Fibroblast of skin of abdomen (primary cell): Measurements from ENCODE around the gene COL4A1.

Source experiments
- DNase-seq: peaks from one replicate; pipeline ENCODE4 v3.0.0-alpha.2; 2013

The COL4A1 gene

DNA sequence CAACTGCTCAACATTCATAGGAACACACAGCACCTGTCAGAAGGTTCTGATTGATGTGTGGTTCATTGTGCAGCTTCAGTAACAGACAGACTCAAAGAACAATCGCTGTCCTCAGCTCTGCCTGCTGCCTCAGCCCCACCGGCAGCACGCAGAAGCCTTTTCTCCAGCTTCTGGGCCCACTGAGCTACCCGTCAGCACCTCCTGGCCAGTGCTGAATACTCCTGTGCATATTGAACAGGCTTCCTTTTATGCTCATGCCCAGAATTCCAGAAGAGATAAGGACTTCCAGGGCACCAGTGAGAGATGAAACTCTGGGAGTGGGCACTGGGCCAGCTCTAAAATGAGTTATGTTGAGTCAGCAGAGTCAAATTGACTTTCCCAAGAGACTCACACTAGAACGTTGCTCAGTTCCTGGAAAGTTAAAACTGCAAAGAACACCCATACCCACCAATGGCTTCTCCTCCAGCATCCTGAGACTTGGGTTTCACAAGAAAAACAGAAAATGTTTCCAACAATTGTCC lies 119.3 kb downstream of the COL4A1 start:
- peak; percentile 72 for DNase-seq

DNA sequence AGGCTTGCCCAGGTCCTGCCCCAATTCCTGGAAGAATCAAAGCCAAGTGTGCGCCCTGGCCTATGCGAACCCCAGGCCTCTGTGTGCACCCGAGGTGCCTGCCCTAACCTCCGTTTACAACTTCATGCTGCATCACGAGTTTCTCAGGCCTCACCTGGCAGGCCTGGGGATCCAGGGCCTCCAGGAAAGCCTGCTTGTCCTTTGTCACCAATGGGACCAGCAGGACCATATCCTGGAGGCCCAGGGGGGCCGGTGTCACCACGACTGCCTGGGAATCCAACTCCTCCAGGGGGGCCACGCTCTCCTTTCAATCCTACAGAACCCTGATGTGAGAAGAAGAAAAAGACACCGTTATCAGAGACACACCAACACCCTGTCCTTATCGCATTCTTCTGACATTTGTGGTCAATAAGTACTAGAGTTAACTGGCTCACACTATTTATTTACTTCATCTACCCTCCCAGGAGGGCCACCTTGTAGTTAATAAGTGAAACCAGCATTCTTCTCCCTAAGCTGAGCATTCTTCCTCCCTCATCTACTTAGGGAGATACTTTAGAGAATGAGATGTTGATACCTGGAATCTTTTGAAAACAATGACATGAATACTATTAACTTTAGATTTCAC lies 120.6 kb downstream of the COL4A1 start:
- DNase-seq, result no peak

DNA sequence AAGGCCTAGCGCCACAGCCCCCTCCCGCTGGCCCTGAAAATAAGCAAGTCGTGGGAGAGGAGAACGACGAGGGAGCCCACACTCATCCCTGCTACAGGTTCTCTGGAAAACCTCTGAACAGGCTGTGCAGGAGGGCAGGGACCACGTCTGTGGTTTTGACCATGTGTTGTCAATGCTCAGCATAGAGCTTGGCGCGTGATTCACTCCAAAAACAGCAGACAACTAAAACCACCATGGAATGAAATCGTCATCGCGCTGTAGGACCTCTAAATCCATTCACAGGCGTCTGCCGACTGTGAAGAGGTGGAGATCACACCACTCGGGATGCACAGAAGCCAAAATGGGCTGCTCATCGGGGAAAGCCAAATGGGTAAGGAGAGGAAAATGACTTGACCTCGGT lies 121.3 kb downstream of the COL4A1 start:
- DNase-seq, result peak; percentile 87

DNA sequence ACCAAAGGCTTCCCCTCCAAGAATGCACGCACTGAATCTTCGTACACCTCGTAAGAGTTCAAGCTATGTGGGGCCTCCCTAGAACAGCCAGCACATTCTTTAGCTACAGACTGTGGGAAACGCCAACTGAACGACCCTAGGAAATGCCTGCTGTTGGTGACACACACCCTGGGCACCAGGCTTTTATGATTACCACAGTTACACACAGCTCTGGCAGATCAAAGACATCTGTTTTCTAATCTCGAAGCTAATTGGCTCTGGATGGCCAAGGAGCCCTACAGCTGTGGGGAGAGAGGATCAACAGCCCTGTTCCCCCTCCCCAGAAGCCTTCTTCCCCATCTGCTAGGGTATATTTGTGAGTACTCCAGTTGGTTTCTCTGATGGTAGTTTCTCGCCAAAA lies 123.0 kb downstream of the COL4A1 start:
- DNase-seq, result peak; percentile 27

DNA sequence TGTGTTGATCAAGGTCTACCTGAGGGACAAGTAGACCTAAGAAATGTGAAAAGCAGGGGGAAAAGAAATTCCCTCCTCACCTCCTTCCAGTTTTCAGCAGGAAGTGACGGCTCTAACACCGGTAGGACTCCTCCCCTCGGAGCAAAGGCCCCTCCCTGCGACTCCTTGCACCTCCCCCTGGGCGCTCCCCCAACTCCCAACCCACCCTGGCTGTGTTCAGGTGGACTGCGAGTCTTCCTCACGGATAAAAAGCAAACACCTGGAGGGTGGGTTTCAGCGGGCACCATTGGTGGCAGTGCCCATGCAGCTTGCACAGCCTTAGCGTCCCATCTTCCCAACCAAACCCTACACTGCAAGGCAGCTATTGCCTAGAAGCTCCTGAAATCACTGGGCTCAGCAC lies 124.5 kb downstream of the COL4A1 start:
- no peak for DNase-seq

DNA sequence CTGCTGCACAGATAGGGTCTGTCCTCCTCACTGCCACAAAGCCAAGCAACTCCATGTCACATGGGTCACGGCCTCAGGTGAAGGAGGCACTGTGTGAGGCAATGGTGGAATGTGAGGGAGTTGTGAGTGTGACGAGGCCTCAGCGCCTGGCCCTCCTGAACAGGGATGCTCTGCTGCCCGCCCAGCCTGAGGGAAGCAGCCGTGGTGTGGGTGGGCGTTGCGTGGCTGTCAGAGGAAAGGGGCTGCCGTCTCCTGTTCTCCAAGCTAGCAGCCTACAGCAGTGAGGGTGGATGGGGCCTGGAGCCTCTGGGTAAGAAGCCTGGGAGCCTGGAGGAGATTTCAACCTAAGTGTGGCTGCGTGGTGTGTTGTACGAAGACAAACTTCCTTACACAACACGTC lies 125.0 kb downstream of the COL4A1 start:
- no peak for DNase-seq

DNA sequence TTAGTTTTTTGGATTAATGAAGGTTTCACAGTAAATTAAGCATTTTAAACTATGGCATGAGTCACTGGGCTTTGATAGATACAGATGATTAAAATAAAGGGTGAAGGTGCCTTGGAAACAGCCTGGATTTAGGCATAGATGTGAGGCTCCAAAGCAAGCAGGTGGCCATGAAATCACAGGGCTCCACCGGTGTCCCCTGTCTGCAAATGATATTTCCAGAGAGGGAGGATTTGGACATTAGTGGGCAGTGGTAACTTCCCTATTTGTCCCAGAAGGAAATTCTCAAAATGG lies 127.2 kb downstream of the COL4A1 start:
- DNase-seq, result no peak

DNA sequence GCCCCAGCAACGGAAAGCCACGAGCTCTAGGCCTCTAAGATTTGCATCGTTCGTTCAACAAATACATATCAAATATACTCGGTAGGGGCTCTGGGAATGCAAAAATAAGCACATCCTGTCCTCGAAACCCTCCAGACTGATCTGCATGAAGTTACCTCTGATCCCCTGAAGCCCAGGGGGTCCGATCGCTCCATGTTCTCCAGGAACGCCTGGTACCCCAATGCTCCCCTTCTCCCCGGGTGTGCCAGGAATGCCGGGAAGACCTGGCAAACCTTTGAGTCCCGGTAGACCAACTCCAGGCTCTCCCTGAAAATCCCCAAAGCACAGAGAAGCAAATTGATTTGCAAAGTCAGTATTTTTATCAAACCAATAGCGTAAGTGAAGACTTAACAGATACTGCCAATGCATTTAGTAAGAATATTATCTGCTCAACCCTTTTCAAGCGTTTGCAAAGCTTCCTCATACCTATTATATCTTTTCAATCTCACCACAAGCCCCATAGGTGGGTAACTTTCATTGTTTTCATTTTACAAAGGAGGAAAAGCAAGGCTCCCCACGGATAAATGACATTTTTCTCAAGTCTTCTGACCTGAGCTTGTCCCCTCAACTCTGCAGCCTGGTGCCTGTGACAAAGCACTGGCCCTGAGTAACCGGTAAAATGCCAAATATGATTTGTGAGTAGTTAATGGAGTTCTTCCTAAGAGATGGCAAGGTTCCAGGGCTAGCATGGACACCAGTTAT lies 127.7 kb downstream of the COL4A1 start:
- DNase-seq, result no peak

DNA sequence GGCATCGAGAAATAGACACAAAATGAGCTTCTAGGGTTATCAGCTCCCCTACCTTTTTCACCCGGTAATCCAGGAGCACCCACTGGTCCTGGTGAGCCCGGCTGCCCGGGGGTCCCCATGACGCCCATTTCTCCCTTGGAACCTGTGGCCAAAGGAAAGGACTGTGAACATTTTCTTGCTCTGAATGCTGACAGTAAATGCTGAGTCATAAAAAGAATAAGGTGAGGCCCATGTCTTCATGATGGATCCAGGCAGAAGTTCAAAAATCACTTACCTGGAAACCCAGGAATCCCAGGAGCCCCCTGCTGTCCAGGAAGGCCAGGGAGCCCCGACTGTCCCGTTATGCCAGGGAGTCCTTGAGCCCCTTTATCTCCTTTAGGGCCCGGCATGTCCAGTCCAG lies 129.2 kb downstream of the COL4A1 start:
- no peak for DNase-seq

DNA sequence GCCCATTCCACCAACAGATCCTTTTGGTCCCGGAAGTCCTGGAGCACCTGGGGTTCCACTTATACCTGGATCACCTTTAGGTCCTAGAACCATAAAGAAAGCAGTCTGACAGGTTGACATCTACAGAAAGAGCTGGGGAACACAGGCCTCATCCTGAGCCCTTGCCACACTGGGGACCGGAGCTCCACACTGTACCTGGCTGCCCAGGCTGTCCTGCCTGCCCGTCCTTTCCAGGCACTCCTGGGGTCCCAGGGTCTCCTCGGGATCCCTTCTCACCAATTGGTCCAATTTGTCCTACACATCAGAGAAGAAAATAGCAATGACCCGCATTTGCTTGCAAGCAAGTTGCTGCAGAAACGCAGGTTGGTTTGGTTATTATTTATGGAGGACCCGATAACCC lies 130.5 kb downstream of the COL4A1 start:
- DNase-seq, result no peak

DNA sequence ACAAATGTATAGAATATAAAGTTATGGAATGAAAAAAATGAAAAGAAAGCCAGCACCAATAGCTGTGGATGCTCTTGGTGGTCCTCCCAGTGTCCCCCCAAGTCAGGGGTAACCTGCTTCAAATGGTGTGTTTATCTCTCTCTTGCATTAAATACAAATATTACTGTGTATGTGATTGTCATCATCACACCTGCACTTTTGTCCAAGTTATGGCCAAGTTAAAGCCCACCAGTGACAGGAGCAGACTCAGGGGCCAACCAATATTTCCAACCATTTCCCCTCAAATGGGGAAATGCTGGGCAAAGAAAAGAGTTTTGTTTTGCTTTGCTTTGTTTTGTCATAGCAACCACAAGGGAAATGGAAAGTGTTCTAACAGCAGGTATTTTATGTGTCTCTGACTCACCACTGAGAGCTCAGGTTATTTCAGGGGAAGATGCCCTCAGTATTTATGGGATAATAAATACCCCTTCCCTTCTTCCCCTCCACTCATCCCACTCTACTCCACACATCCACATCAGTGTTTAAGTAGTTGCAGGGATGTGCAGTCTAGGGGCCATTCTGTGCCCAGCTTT lies 133.6 kb downstream of the COL4A1 start:
- DNase-seq, result no peak

DNA sequence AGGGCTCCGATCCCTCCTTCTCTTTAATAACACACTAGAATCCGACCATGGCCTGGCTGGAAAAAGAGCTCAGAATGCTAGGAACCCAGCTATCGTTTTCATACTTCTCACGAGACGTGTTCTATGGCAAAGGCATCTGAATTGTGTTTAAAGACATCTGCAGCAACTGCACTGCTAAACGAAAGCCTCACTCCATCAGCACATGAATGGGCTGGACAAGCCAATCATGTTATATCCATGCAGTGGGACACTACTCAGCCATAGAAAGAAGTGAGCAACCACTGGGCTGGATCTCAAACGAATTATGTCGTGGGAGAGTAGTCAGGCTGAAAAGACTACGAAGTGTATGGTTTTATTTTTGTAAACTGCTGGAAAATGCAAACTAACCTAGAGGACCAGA lies 136.1 kb downstream of the COL4A1 start:
- no peak for DNase-seq

DNA sequence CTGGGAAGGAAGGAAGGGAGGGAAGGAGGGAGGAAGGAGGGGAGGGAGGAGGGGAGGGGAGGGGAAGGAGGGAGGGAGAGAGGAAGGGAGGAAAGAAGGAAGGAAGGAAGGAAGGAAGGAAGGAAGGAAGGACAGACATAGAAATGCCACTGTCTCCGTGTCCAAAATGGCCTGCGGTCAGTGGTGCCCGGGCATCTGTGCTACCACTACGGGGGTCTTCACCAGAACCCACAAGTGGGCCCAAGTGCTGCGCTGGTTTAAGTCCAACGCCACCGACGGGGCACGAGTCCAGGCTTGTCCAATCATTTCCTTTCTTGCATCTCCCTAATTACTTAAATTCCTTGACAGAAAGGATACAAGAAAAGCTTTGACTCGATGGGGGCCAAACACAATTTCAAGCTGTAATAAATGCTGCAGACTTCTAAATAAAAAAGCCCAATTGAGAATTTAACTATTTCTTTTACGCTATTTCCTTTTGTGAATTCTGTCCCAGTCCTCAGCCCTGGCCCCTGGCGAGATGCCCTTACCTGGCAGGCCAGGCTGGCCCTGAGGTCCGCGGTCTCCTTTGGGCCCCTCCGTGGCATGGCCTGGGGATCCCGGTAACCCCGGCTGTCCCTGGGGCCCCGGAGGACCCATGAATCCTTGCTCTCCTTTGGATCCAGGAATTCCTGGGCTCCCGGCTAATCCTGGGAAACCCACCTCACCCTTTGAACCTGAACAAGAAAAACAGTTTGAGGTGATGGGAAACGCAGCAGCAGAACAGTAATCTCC lies 136.8 kb downstream of the COL4A1 start:
- DNase-seq, result no peak

DNA sequence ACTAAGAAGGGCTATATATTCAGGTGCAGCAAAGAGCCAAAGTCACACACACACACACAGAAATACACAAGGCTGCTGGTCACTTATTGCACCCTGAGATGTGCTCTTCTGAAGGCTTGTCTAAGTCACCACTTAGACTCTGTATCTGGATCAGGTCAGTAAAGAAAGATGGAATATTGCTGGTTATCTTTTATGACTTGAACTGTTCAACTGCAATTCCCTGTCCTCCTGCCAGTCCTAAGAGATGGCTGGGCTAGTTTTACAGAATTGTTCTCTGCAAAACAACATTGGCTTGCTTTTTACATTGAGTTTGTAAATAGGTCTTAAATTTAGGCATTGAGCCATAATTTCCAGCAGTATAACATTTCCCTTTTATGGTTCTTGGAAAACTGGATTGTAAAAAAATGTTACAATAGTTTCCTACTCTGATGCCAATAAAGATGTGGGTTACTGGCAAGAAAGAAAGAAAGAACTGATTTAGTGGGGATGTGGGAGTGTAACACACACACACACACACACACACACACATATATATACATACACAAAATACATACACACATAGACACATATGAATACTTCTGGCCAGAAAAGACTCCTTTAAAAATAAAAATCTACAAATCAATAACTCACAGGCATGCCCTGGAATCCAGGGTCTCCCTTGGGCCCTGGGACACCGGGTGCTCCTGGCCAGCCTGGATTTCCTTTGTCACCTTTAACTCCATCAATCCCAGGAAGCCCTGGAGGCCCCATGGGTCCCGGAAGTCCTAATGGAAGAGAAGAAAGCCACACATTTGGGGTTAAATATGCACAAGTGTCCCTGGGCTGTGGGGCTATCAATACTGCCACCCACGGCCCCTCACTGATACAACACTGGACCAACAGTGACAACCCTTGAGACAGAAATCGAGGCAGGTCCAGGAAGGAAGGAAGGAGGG lies 137.7 kb downstream of the COL4A1 start:
- no peak for DNase-seq

DNA sequence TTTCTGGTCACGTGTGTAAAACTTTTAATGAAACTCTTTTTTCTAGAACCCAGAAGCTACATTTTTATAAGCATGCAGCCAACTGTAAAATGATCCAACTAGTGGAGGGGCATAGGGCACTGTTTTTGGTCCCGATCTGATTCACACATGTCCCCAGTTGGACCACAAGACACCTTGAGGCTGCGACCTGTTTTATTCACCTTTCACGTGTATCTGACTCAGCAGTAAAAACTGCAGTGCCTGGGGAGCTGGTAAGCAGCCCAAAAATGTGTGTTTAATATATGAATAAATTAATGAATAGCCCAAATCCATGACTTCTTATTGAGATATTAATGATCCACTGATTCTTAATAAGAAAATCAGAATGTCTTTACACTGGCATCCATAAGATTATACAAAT lies 140.4 kb downstream of the COL4A1 start:
- DNase-seq, result no peak

DNA sequence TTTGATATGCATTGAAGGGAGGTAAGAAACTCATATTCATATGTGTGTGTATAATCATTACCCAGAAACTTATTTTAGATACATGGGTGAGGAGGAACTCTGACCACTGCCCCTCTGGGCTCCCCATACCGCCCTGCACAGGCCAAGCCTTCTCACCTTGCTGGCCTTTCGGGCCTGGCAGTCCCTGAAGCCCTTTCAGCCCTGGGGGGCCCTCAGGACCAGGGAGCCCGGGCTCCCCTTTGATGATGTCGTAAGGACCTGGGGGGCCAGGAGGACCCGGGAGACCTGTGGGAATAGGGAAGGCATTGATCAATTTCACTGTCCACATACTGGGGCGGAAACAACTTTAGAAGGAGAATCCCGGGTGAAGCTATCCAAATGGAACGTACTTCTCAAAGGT lies 142.3 kb downstream of the COL4A1 start:
- no peak for DNase-seq

DNA sequence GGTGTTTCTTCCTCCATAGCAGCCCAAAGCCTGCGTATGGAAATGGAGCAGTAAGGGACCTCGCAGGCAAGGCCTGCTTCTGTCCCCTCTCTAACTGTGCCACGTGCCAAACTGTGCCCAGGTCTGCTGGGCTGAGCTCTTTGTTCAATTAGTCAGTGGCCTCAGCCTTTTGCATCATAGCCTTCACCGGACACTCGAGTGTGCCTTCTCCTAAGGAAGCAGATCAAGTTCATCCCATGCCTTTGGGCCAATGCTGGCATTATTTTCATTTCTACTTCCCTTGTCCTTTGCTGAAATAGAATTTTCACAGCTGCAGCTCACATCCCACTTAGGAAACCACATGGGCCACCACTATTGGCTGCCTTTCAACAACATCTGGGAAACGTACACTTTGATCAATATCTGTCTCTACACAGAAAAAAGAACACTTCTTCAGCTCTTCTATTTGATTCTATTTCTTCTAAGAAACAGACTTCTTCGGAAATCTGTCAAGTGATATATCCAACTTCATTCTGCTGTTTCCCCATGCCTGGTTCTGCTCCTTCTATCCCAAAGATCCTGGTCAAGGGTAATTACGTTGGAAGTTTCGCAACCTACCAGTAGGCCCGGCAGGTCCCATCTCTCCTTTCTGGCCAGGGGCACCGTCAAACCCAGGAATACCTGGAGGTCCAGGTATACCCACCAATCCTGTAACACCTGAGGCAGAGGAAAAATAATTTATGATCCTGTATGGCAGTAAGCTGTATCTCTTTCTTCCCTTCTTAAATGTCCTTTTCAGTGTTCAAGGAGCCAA lies 143.9 kb downstream of the COL4A1 start:
- DNase-seq, result no peak

DNA sequence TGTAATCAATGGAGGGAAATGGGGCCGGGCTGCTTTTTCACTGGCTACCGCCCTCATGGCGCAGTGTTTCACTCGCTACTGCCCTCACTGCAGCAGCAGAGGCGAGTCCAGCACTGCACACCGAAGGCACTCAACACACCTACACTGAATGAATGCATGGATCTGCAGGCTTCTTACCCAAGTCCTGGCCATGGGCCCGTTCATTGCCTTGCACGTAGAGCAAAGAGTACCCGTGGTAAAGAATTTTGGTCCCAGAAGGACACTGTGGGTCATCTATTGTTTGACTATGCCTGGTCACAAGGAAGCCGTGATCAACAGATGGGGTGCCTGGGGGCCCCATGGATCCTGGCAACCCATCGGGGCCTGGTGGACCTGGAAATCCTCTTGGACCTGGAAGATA lies 144.9 kb downstream of the COL4A1 start:
- no peak for DNase-seq

DNA sequence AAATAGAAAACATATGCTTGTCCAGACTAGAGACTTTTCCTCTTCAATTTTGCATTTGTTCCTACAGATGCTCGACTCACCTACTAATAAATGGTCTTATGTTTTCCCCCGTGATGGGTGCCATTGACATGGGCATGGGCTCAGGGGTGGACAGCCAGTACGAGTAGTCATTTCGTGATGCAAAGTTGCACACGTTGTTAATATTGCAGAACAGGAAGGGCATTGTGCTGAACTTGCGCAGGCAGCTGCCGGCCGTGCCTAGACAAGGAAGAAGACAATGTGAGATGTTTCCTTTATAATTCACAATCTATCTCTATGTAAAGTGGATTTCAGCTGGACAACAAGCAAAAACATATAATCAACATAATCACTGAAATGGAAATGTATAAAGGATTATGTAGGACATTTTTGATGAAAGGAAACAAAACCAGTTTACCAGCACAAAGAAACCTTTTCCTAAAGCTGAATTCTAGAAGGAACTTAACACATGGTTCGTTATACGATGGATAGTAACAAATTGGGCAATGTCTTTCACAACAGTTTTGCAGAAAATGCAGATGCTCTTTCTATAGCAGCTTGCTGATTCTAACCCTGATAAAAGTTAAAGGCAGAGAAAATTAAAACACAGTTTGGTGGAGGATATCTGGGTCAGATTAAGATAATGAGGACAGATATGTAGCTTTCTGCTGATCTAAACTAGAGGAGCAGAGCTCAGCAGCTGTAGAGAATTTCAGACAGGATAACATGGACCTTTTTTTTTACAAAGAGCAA lies 145.7 kb downstream of the COL4A1 start:
- no peak for DNase-seq

DNA sequence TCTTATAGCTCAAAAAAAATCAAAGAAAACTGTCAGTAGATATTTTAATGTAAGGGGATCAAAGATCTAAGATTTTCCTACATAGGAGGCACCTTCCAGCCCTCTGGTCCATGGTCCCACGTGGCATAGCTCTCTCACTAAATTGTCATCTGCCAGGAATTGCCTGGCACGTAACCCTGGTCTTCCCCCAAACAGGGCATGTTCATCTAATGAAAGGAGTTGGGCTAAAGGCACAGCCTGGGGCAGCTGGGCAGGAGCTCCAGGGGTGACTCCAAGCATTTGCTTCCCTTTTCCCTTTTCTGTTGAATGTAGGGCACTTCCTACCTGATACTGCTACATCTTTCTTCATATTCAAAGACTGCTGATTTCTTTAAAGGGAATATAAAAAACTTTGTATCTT lies 148.7 kb downstream of the COL4A1 start:
- DNase-seq, result no peak

DNA sequence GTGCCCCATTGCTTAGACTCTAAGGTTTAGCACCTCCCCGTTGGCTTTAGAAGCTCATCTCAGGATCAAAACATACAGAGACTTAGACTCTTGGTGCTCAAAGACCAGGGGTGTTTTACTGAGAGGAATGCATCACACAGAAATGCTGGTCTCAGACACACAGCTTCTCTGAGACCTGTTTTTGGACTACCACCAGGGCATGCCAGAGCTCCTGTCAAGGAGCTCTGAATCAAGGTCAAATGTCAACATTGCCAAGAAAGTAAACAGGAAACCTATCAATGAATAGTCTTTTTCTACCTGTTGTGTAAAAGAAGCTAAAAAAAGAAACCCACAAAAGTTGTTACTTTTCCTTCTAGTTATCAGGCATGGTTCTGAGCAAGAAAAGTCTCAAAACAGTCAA lies 149.2 kb downstream of the COL4A1 start:
- no peak for DNase-seq
